Omental fat pad (tissue), 4 donors: ENCODE results near the gene HEATR5A. TPM values are rescaled to one million over a fixed set of nuclear protein-coding genes. Genes with fewer than 3 reads are reported as not detected.

ENCODE experiments used
- ATAC-seq: fragments of 150-250 bp; one replicate; pipeline ENCODE4 v1.9.1; 2016; ENCODE audit warnings: mild to moderate bottlenecking, moderate library complexity; ENCODE audit not compliant: low FRiP score
- DNase-seq: peaks from one replicate; pipeline ENCODE4 v3.0.0-alpha.2; 2019; ENCODE audit warnings: low spot score
- CTCF ChIP-seq, 3 donors: fragments of 450-650 bp; IDR thresholded peaks; one replicate each; pipeline ENCODE4 v1.5.1; 2016 to 2017; ENCODE audit warnings: antibody characterized with exemption in 3 of 3, mild to moderate bottlenecking in 3 of 3, moderate library complexity in 2 of 3
- total RNA-seq, 4 donors: library from RNA; depleted of rRNA; stranded (reverse); fragments of >200 nt; gene quantifications; one replicate each; pipeline ENCODE4 v1.1.0, GENCODE V29; 2016

HEATR5A gene
- total RNA-seq, 4 donors from 2014 or later, result 29.4 to 41.8 (median 31.9) TPM

- ATAC-seq, result peak; percentile 26
- no peak for DNase-seq
- TF ChIP-seq CTCF (IDR thresholded peaks at IDR 0.05), result no peak
Measured at GRCh38 chr14:31414190-31414833, 6.0 kb downstream of the HEATR5A start.

DNA sequence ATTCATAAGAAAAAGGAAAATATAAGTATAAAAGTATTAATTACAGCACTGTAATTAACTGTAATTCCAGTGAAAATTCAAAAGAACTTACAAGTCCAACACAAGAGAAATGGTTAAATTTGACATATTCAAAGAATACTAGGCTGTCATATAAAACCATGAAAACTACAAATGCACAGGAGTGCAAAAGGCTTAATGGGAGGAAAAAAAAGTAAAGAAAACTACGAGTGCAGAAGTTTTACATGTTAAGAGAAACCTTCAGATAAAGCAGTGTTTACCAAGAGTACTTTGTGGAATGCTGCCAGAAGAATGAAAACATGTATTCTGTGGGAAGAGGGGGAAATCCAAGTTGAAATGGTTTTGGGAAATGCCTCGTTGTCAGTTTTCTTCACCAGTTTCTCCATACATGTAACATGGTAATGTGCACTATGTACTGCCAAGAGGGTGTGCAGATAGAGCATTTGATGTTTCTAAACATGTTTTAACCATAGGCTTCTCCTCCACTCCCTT lies 9.1 kb downstream of the HEATR5A start:
- ATAC-seq, result no peak
- TF ChIP-seq CTCF (IDR thresholded peaks at IDR 0.05), result no peak

GRCh38 chr14:31410048-31410650 lies 10.2 kb downstream of the HEATR5A start:
- TF ChIP-seq CTCF (IDR thresholded peaks at IDR 0.05), result no peak
- ATAC-seq, result no peak
- no peak for DNase-seq

More for the DNA sequence above, 9.1 kb downstream of the HEATR5A start:
- no peak for DNase-seq

DNA sequence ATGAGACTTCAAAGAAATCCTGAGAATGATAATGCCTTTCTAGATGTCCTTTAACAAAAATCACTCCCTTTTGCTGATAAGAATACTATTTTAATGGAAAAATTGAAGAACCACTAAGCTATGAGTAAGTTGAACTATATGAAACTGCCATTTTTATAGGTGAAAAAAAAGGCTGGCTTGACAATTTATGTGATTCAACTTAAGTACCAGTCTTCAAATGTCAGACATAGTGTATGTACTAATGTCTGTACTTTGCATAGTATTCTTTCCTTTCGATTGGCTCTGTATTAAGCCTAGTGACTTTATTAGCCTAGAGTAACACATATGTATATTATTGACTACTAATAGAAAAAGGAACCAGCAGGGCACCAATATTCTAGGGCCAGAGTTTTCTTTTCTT lies 11.9 kb downstream of the HEATR5A start:
- no peak for TF ChIP-seq CTCF (IDR thresholded peaks at IDR 0.05)
- ATAC-seq (no peak), DNase-seq (no peak)

DNA sequence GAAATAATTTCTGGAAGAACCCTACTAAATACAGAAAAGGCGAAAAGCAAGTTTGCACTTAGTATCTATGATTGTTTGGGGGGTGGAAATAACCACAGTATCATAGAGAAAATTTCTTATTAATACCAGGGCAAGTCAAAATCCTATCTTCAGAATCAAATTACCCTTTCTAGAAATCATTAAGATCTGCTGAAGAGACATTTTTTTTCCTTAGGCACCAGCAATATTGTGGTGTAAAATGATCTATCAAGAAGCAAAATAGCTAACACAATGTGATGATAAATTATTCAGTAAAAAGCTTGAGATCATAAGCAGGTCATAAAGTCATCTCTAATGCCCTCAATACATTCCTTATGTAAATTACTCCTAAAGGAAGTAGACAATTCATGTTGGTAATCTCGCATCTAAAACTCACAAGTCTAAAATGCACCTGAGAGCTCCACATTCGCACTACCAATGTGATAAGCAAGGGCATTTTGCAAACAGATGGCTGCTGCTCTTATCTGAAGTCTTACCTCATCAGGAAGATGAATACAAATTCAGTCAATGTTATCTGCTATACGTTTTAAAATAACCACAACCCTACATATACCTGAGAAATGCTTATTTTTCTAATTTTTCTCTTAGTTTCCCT lies 14.6 kb downstream of the HEATR5A start:
- no peak for DNase-seq
- no peak for TF ChIP-seq CTCF (IDR thresholded peaks at IDR 0.05)

GRCh38 chr14:31405106-31405505 lies 15.2 kb downstream of the HEATR5A start:
- no peak for TF ChIP-seq CTCF (IDR thresholded peaks at IDR 0.05)
- no peak for ATAC-seq
- no peak for DNase-seq

More for the DNA sequence above, 14.6 kb downstream of the HEATR5A start:
- ATAC-seq, result no peak
